ENCODE data around the gene CR1. TPM values are rescaled to one million over a fixed set of nuclear protein-coding genes. Genes with fewer than 3 reads are reported as not detected.

Gene CR1
- total and polyA plus RNA-seq, 2 of the 4 experiments (the other 2 are of a cell fraction), result not detected

DNA sequence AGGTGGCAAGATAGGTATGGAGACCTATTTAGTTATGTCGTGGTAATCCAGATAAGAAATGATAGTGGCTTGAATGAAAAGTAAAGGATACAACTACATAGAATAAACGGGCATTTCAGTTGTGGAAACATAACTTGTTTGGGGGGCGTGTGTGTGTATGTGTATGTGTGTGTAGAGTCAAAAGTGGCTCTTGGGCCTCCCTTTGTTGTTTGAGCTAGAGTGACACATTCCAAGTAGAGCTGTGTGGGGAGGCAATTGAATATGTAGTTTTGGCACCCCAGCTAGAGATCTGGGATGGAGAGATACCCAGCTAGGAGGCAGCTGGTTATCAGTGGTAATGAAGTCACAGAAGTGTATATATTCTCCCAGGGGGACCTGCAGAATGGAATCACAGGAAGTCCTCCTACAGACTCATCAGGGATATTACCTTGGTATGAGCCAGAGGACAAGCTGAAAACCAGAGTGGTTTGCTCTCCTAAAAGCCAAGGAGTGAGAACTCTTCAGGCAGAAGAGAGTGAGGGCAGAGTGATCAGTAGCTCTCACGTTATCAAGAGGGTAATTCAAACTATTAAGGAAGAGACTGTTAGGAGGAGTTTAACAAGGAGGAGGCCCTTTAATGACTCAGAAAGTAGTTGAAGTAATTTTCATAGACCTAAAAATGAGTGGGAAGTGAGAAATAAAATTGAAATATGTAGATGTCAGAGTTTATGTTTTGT is 154.1 kb downstream of the CR1 start:
- DNase-seq (no peak), ATAC-seq (ENCODE audit: low read depth) (no peak)
- no peaks in the 10 kb centered on the region for H3K4me1 ChIP-seq (ENCODE audit: control insufficient read depth, insufficient read depth, low read length)
- no peak for TF ChIP-seq RCOR1 (IDR thresholded peaks at IDR 0.05; ENCODE audit: insufficient replicate concordance, low read length)
- no peak for TF ChIP-seq MAZ (IDR thresholded peaks at IDR 0.05; ENCODE audit: borderline replicate concordance, low read depth, low read length)
- no peak for TF ChIP-seq FOS (IDR thresholded peaks at IDR 0.05; ENCODE audit: low read depth, low read length)
- no peak for TF ChIP-seq CEBPB (IDR thresholded peaks at IDR 0.05; ENCODE audit: low read depth, low read length)
- TF ChIP-seq SMC3 (IDR thresholded peaks at IDR 0.05; ENCODE audit: low read depth, low read length), result no peak
- no peak for TF ChIP-seq RAD21 (IDR thresholded peaks at IDR 0.05; ENCODE audit: low read length)
- no peak for TF ChIP-seq POLR2A (IDR thresholded peaks at IDR 0.05; ENCODE audit: low read depth, low read length)
- TF ChIP-seq, protein P1, sequence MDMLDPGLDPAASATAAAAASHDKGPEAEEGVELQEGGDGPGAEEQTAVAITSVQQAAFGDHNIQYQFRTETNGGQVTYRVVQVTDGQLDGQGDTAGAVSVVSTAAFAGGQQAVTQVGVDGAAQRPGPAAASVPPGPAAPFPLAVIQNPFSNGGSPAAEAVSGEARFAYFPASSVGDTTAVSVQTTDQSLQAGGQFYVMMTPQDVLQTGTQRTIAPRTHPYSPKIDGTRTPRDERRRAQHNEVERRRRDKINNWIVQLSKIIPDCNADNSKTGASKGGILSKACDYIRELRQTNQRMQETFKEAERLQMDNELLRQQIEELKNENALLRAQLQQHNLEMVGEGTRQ (IDR thresholded peaks at IDR 0.05; ENCODE audit: low read depth, low read length), result no peak
- TF ChIP-seq, protein P2, sequence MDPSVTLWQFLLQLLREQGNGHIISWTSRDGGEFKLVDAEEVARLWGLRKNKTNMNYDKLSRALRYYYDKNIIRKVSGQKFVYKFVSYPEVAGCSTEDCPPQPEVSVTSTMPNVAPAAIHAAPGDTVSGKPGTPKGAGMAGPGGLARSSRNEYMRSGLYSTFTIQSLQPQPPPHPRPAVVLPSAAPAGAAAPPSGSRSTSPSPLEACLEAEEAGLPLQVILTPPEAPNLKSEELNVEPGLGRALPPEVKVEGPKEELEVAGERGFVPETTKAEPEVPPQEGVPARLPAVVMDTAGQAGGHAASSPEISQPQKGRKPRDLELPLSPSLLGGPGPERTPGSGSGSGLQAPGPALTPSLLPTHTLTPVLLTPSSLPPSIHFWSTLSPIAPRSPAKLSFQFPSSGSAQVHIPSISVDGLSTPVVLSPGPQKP (IDR thresholded peaks at IDR 0.05; ENCODE audit: borderline replicate concordance, low read depth, low read length), result no peak
- TF ChIP-seq, protein P3, sequence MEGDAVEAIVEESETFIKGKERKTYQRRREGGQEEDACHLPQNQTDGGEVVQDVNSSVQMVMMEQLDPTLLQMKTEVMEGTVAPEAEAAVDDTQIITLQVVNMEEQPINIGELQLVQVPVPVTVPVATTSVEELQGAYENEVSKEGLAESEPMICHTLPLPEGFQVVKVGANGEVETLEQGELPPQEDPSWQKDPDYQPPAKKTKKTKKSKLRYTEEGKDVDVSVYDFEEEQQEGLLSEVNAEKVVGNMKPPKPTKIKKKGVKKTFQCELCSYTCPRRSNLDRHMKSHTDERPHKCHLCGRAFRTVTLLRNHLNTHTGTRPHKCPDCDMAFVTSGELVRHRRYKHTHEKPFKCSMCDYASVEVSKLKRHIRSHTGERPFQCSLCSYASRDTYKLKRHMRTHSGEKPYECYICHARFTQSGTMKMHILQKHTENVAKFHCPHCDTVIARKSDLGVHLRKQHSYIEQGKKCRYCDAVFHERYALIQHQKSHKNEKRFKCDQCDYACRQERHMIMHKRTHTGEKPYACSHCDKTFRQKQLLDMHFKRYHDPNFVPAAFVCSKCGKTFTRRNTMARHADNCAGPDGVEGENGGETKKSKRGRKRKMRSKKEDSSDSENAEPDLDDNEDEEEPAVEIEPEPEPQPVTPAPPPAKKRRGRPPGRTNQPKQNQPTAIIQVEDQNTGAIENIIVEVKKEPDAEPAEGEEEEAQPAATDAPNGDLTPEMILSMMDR (conservative IDR thresholded peaks at IDR 0.05; ENCODE audit: low read depth, low read length), result no peak
- no peak for TF ChIP-seq BHLHE40 (IDR thresholded peaks at IDR 0.05; ENCODE audit: low read depth, low read length)
- no peak for TF ChIP-seq NFE2L2 (IDR thresholded peaks at IDR 0.05; ENCODE audit: low read depth, low read length)
- TF ChIP-seq MXI1 (IDR thresholded peaks at IDR 0.05; ENCODE audit: borderline replicate concordance, low read depth, low read length), result no peak
- TF ChIP-seq RFX5 (IDR thresholded peaks at IDR 0.05; ENCODE audit: low read depth, low read length), result no peak
- no peak for TF ChIP-seq MAFK (IDR thresholded peaks at IDR 0.05; ENCODE audit: low read depth, low read length)
- no peak for TF ChIP-seq CHD1 (IDR thresholded peaks at IDR 0.05; ENCODE audit: low read depth, low read length)
- H3K9ac ChIP-seq (ENCODE audit: low read depth, low read length), result no peak overlapping the region
- no peak overlapping the region for H3K56ac ChIP-seq (ENCODE audit: extremely low read depth, insufficient read depth, low read length)
- H2AK9ac ChIP-seq (replicated peaks; ENCODE audit: low read depth, low read length, poor library complexity), result no peak overlapping the region
- dilution Hi-C loops (cut with HindIII; ENCODE audit: low sequenced_read_pairs, unreplicated experiment), result no loop called here
- WGBS, 2 experiments (ENCODE audit: extremely low coverage in 2 of 2, insufficient read length in 1 of 2), result 80% methylated on average over 1 of the region's 4 CpGs; no CpG with 5 or more reads in 1 of the 2 experiments
- no peaks in the 10 kb centered on the region for H3K79me1 ChIP-seq (ENCODE audit: low read depth in 1 of 2, low read length in 2 of 2)
- H3K4ac ChIP-seq (ENCODE audit: low read depth, low read length), result no peak overlapping the region
- H3K36me3 ChIP-seq (ENCODE audit: control insufficient read depth, insufficient read depth, low read length), result no peaks in the 10 kb centered on the region
- no peak overlapping the region for H3K14ac ChIP-seq (replicated peaks; ENCODE audit: low read depth, low read length)
- BruUV-seq (replicated peaks), result no TSS peak
- H3K9me3 ChIP-seq (ENCODE audit: control insufficient read depth, insufficient read depth, low read length), result no peaks in the 10 kb centered on the region
- H2BK5ac ChIP-seq (ENCODE audit: low read depth, low read length, poor library complexity, severe bottlenecking), result no peak overlapping the region
- H4K8ac ChIP-seq (ENCODE audit: low read depth in 2 of 2, low read length in 2 of 2), result no peak overlapping the region
- H2BK20ac ChIP-seq (ENCODE audit: low read depth, low read length), result no peak overlapping the region
- no peak overlapping the region for H3K4me2 ChIP-seq (ENCODE audit: low read depth, low read length)
- H2BK120ac ChIP-seq (ENCODE audit: low read depth, low read length), result no peak overlapping the region
- no peak overlapping the region for H2AFZ ChIP-seq (replicated peaks; ENCODE audit: low read length, poor library complexity)
- no peak overlapping the region for H3K27ac ChIP-seq (ENCODE audit: insufficient read depth, low read length)
- in situ Hi-C loops (cut with MboI; ENCODE audit: low sequenced_read_pairs), result no loop called here
- POLR2A ChIA-PET (ENCODE audit: unreplicated experiment), result no interaction called here
- no peak overlapping the region for H3K4me3 ChIP-seq (ENCODE audit: insufficient read depth, low read depth, low read length)
- H4K20me1 ChIP-seq (ENCODE audit: insufficient read depth, low read length), result no peaks in the 10 kb centered on the region
- H4K91ac ChIP-seq (ENCODE audit: insufficient read depth, low read depth, low read length), result no peak overlapping the region
- H3K18ac ChIP-seq (ENCODE audit: low read depth, low read length), result no peak overlapping the region
- no peak overlapping the region for H2BK15ac ChIP-seq (ENCODE audit: low read depth, low read length)
- no peak overlapping the region for H4K5ac ChIP-seq (ENCODE audit: low read depth, low read length)
- intact Hi-C loops (cut with micrococcal nuclease), result no loop called here
- H2AK5ac ChIP-seq (ENCODE audit: low read depth, low read length), result no peak overlapping the region
- H3K23ac ChIP-seq (ENCODE audit: low read depth, low read length), result no peak overlapping the region
- peaks cover 20% of the 10 kb centered on the region for H3K27me3 ChIP-seq (ENCODE audit: control insufficient read depth, insufficient read depth, low read length)
- H3K9me1 ChIP-seq (ENCODE audit: insufficient read depth, low read length), result no peaks in the 10 kb centered on the region
- CTCF ChIA-PET, result interaction anchor here (0.5 kb wide), 1 partner anchor 147 kb away, joined by 6 read pairs; no protein-coding TSS in a partner anchor

All from IMR-90 (cell line).